Large intestine (tissue), 3 donors: ENCODE data around the gene SMG7. TPM values are rescaled to one million over a fixed set of nuclear protein-coding genes. Genes with fewer than 3 reads are reported as not detected.
A peak's percentile ranks its signal among the peaks of the same experiment; 100 is the strongest.

ENCODE experiments used
- DNase-seq, 2 donors: peaks; one replicate each; pipeline versions ENCODE4 v3.0.0 to v3.0.0-alpha.2; 2013
- H3K27ac ChIP-seq: one replicate; pipeline ENCODE4 v1.5.1; 2013; ENCODE audit warnings: low read length
- H3K27me3 ChIP-seq: 2 replicates; pipeline ENCODE4 v1.6.1; 2013; ENCODE audit warnings: low read length; ENCODE audit not compliant: control insufficient read depth, insufficient read depth
- H3K36me3 ChIP-seq: 2 replicates; pipeline ENCODE4 v1.6.1; 2013; ENCODE audit warnings: low read length; ENCODE audit not compliant: control insufficient read depth, insufficient read depth
- H3K4me1 ChIP-seq: one replicate; pipeline ENCODE4 v1.6.1; 2013; ENCODE audit warnings: low read length; ENCODE audit not compliant: control insufficient read depth, insufficient read depth
- H3K4me3 ChIP-seq: one replicate; pipeline ENCODE4 v1.5.1; 2013; ENCODE audit warnings: low read length
- H3K9me3 ChIP-seq: one replicate; pipeline ENCODE4 v1.6.1; 2013; ENCODE audit warnings: mild to moderate bottlenecking, low read depth, low read length, moderate library complexity; ENCODE audit not compliant: control insufficient read depth
- WGBS: methylation state at CpG from one replicate; pipeline ENCODE4 v1.1.5; 2013; ENCODE audit warnings: low lambda C conversion rate; ENCODE audit not compliant: insufficient coverage; 5-methylcytosine and 5-hydroxymethylcytosine counted together
- polyA plus RNA-seq: library from polyadenylated mRNA; unstranded; fragments of 120-200 nt; gene quantifications from one replicate; pipeline ENCODE4 v1.2.1, GENCODE V29; 2013

SMG7 gene
- polyA plus RNA-seq, 1 donor = 48.0 TPM

- Histone ChIP-seq H3K27me3 (no peaks in the 10 kb centered on the region), H3K4me3 (no peak overlapping the region), H3K9me3 (no peaks in the 10 kb centered on the region), H3K27ac (no peak overlapping the region), H3K36me3 (peaks cover 58% of the 10 kb centered on the region), H3K4me1 (no peaks in the 10 kb centered on the region)
- DNase-seq = no peak
- 100% methylated on average over 3 of the region's 4 CpGs for WGBS
These were observed 65.1 kb downstream of the SMG7 start for GRCh38 chr1:183537405-183537804.

- H3K27ac ChIP-seq = peak overlapping the region; percentile 63
- peaks cover 12% of the 10 kb centered on the region for H3K4me1 ChIP-seq
- peak; percentile 67 to 74 for DNase-seq
- H3K9me3 ChIP-seq = no peaks in the 10 kb centered on the region
- H3K27me3 ChIP-seq = no peaks in the 10 kb centered on the region
- H3K36me3 ChIP-seq = peaks cover 61% of the 10 kb centered on the region
- no peak overlapping the region for H3K4me3 ChIP-seq
- WGBS = 100% methylated on average over 1 of the region's 2 CpGs
These were observed 71.4 kb downstream of the SMG7 start for GRCh38 chr1:183543619-183544204.

- peak overlapping the region; percentile 63 for H3K27ac ChIP-seq
- 100% methylated on average over 1 of the region's 5 CpGs for WGBS
- no peak overlapping the region for H3K4me3 ChIP-seq
- peaks cover 12% of the 10 kb centered on the region for H3K4me1 ChIP-seq
- peaks cover 60% of the 10 kb centered on the region for H3K36me3 ChIP-seq
- DNase-seq = peak; percentile 28 to 59
- no peaks in the 10 kb centered on the region for H3K27me3 ChIP-seq
- H3K9me3 ChIP-seq = no peaks in the 10 kb centered on the region
These were observed 72.4 kb downstream of the SMG7 start for GRCh38 chr1:183544598-183545297.

GRCh38 chr1:183546427-183546826 lies 74.1 kb downstream of the SMG7 start:
- peaks cover 62% of the 10 kb centered on the region for H3K36me3 ChIP-seq
- no peaks in the 10 kb centered on the region for H3K9me3 ChIP-seq
- peaks cover 12% of the 10 kb centered on the region for H3K4me1 ChIP-seq
- no peak for DNase-seq
- WGBS = no CpG with 5 or more reads among the region's 2 CpGs
- H3K4me3 ChIP-seq = no peak overlapping the region
- H3K27me3 ChIP-seq = no peaks in the 10 kb centered on the region
- no peak overlapping the region for H3K27ac ChIP-seq

GRCh38 chr1:183548116-183548515 lies 75.8 kb downstream of the SMG7 start:
- Histone ChIP-seq H3K36me3 (peaks cover 67% of the 10 kb centered on the region), H3K27me3 (no peaks in the 10 kb centered on the region), H3K27ac (no peak overlapping the region), H3K4me3 (no peak overlapping the region), H3K4me1 (peaks cover 12% of the 10 kb centered on the region), H3K9me3 (no peaks in the 10 kb centered on the region)
- DNase-seq = no peak
- WGBS = no CpG with 5 or more reads among the region's 1 CpG

DNA sequence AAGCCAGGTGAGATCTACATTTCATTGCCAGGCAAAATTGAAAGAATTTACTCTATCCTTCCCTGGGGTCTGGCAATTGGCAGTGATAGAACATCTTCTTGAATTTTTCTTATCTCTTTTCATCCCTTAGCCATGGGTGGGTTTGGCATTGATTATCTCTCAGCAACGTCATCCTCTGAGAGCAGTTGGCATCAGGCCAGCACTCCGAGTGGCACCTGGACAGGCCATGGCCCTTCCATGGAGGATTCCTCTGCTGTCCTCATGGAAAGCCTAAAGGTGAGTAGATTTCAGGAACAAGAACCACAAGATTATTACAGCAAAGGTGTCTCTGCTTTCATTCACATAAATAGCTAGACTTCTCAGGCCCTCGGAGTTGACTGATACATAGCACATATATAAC lies 78.6 kb downstream of the SMG7 start:
- H3K4me3 ChIP-seq = no peak overlapping the region
- no CpG with 5 or more reads among the region's 3 CpGs for WGBS
- DNase-seq = no peak
- no peaks in the 10 kb centered on the region for H3K4me1 ChIP-seq
- no peaks in the 10 kb centered on the region for H3K9me3 ChIP-seq
- H3K27me3 ChIP-seq = no peaks in the 10 kb centered on the region
- peaks cover 67% of the 10 kb centered on the region for H3K36me3 ChIP-seq
- no peak overlapping the region for H3K27ac ChIP-seq

GRCh38 chr1:183551924-183552323 lies 79.6 kb downstream of the SMG7 start:
- no peak overlapping the region for H3K4me3 ChIP-seq
- H3K9me3 ChIP-seq = no peaks in the 10 kb centered on the region
- no peak overlapping the region for H3K27ac ChIP-seq
- H3K4me1 ChIP-seq = no peaks in the 10 kb centered on the region
- WGBS = no CpG with 5 or more reads among the region's 9 CpGs
- no peak for DNase-seq
- H3K36me3 ChIP-seq = peaks cover 57% of the 10 kb centered on the region
- H3K27me3 ChIP-seq = no peaks in the 10 kb centered on the region

- Histone ChIP-seq H3K36me3 (peaks cover 53% of the 10 kb centered on the region), H3K9me3 (no peaks in the 10 kb centered on the region), H3K27ac (no peak overlapping the region), H3K4me1 (no peaks in the 10 kb centered on the region), H3K4me3 (no peak overlapping the region), H3K27me3 (no peaks in the 10 kb centered on the region)
- no peak for DNase-seq
- WGBS = 100% methylated on average over 2 of the region's 7 CpGs
These were observed 80.1 kb downstream of the SMG7 start for GRCh38 chr1:183552441-183552840.

- Histone ChIP-seq H3K27me3 (no peaks in the 10 kb centered on the region), H3K27ac (no peak overlapping the region), H3K9me3 (no peaks in the 10 kb centered on the region), H3K36me3 (peaks cover 56% of the 10 kb centered on the region), H3K4me3 (no peak overlapping the region), H3K4me1 (no peaks in the 10 kb centered on the region)
- no CpG with 5 or more reads among the region's 6 CpGs for WGBS
- no peak for DNase-seq
These were observed 80.6 kb downstream of the SMG7 start for GRCh38 chr1:183552891-183553290.

DNA sequence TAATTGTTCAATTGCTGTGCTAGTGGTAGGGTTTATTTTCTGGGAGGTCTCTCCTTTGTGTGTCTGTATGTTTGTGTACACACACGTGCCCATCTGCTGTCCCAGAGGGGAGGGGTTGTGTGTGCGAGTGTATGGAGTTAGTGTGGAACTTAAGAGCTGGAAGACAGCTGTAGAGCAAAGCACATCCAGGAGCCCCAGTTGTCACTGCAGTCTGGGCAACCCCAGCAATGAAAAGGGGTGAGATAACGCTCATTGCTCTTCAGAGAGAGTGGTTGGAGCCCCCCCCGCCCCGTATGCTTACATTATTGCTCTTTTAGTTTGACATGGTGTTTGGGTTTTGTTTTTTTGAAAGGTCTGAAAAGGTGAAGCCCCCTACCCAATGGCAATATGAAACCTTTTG lies 81.0 kb downstream of the SMG7 start:
- DNase-seq = no peak
- H3K36me3 ChIP-seq = peaks cover 51% of the 10 kb centered on the region
- no CpG with 5 or more reads among the region's 5 CpGs for WGBS
- H3K27me3 ChIP-seq = no peaks in the 10 kb centered on the region
- no peak overlapping the region for H3K4me3 ChIP-seq
- no peaks in the 10 kb centered on the region for H3K9me3 ChIP-seq
- no peak overlapping the region for H3K27ac ChIP-seq
- no peaks in the 10 kb centered on the region for H3K4me1 ChIP-seq

- no CpG with 5 or more reads among the region's 3 CpGs for WGBS
- Histone ChIP-seq H3K36me3 (peaks cover 50% of the 10 kb centered on the region), H3K27me3 (no peaks in the 10 kb centered on the region)
These were observed 81.5 kb downstream of the SMG7 start for GRCh38 chr1:183553764-183554163.

More at GRCh38 chr1:183553764-183554163, 81.5 kb downstream of the SMG7 start:
- H3K4me3 ChIP-seq = no peak overlapping the region
- DNase-seq = no peak
- no peaks in the 10 kb centered on the region for H3K4me1 ChIP-seq
- H3K27ac ChIP-seq = no peak overlapping the region
- H3K9me3 ChIP-seq = no peaks in the 10 kb centered on the region
